GM23338 (cell line): ENCODE data around the gene DFFA. TPM values are rescaled to one million over a fixed set of nuclear protein-coding genes. Genes with fewer than 3 reads are reported as not detected.

ENCODE experiments used
- ATAC-seq: fragments of 200-7000 bp; cut with Tn5 transposase; 3 replicates; pipeline ENCODE4 v1.9.1; 2020
- DNase-seq: peaks from one replicate; pipeline ENCODE4 v3.0.0-alpha.2; 2015; ENCODE audit warnings: low spot score
- H2AFZ ChIP-seq: fragments of 200-600 bp; sonication (generic); 2 replicates; pipeline ENCODE4 v1.8.0; 2016; ENCODE audit warnings: antibody characterized with exemption, mild to moderate bottlenecking, moderate library complexity
- H3F3A ChIP-seq: fragments of 200-600 bp; sonication (generic); replicated peaks from 2 replicates; pipeline ENCODE4 v1.8.0; 2017; ENCODE audit warnings: antibody characterized with exemption, mixed run types, low read depth
- H3K27ac ChIP-seq: fragments of 200-600 bp; sonication (generic); 2 replicates; pipeline ENCODE4 v1.6.1; 2016; ENCODE audit warnings: low read depth
- H3K27me3 ChIP-seq: fragments of 200-600 bp; sonication (generic); 2 replicates; pipeline ENCODE4 v1.8.0; 2016; ENCODE audit warnings: mild to moderate bottlenecking, mixed run types, moderate library complexity; ENCODE audit not compliant: insufficient read depth
- H3K36me3 ChIP-seq: fragments of 200-600 bp; sonication (generic); 2 replicates; pipeline ENCODE4 v1.8.0; 2016; ENCODE audit warnings: mild to moderate bottlenecking; ENCODE audit not compliant: insufficient read depth
- H3K4me1 ChIP-seq: fragments of 200-600 bp; sonication (generic); 2 replicates; pipeline ENCODE4 v1.8.0; 2016; ENCODE audit warnings: mild to moderate bottlenecking, moderate library complexity; ENCODE audit not compliant: insufficient read depth
- H3K4me2 ChIP-seq: fragments of 200-600 bp; sonication (generic); 2 replicates; pipeline ENCODE4 v1.7.1; 2017; ENCODE audit warnings: mixed run types
- H3K4me3 ChIP-seq: fragments of 200-600 bp; sonication (generic); 2 replicates; pipeline ENCODE4 v1.6.1; 2016; ENCODE audit warnings: mixed run types
- H3K79me2 ChIP-seq: fragments of 200-600 bp; sonication (generic); replicated peaks from 2 replicates; pipeline ENCODE4 v1.8.0; 2017; ENCODE audit warnings: mild to moderate bottlenecking; ENCODE audit not compliant: insufficient read depth
- H3K9me2 ChIP-seq: fragments of 200-600 bp; sonication (generic); 2 replicates; pipeline ENCODE4 v1.8.0; 2017; ENCODE audit not compliant: insufficient read depth
- H4K20me1 ChIP-seq: fragments of 200-600 bp; sonication (generic); replicated peaks from 2 replicates; pipeline ENCODE4 v1.8.0; 2017; ENCODE audit warnings: mild to moderate bottlenecking; ENCODE audit not compliant: insufficient read depth
- H3K27ac Mint-ChIP-seq: 2 replicates; pipeline ENCODE4 v1.8.0; 2020; ENCODE audit warnings: inconsistent platforms, mild to moderate bottlenecking, moderate library complexity, mixed read lengths
- H3K27me3 Mint-ChIP-seq: 3 replicates; pipeline ENCODE4 v1.8.0; 2022; ENCODE audit warnings: low read depth, mild to moderate bottlenecking, moderate library complexity, mixed read lengths, inconsistent platforms; ENCODE audit not compliant: insufficient read depth, poor library complexity
- H3K36me3 Mint-ChIP-seq: 3 replicates; pipeline ENCODE4 v1.8.0; 2021; ENCODE audit warnings: low read depth, mild to moderate bottlenecking, inconsistent platforms, moderate library complexity, mixed read lengths
- H3K4me1 Mint-ChIP-seq: 3 replicates; pipeline ENCODE4 v1.8.0; 2020; ENCODE audit warnings: mild to moderate bottlenecking, inconsistent platforms, mixed read lengths
- H3K4me3 Mint-ChIP-seq: 3 replicates; pipeline ENCODE4 v1.8.0; 2021; ENCODE audit warnings: moderate library complexity, mild to moderate bottlenecking, inconsistent platforms, mixed read lengths
- H3K9me3 Mint-ChIP-seq: 3 replicates; pipeline ENCODE4 v1.8.0; 2020; ENCODE audit warnings: moderate library complexity, mild to moderate bottlenecking, inconsistent platforms, mixed read lengths
- CREB1 ChIP-seq: fragments of 250-450 bp; sonication (Bioruptor Pico); IDR thresholded peaks from 2 replicates; pipeline ENCODE4 v1.5.0; 2020; ENCODE audit warnings: low read depth, mild to moderate bottlenecking, moderate library complexity
- EZH2 ChIP-seq: fragments of 200-600 bp; sonication (generic); IDR thresholded peaks from one replicate; pipeline ENCODE4 v1.8.0; 2017; ENCODE audit warnings: antibody characterized with exemption, mild to moderate bottlenecking, low read depth; ENCODE audit not compliant: unreplicated experiment
- EZH2phosphoT487 ChIP-seq: fragments of 200-600 bp; sonication (generic); IDR thresholded peaks from one replicate; pipeline ENCODE4 v1.8.1; 2018; ENCODE audit warnings: antibody characterized with exemption; ENCODE audit not compliant: unreplicated experiment
- JUNB ChIP-seq: IDR thresholded peaks from one replicate; pipeline ENCODE4 v1.6.1; 2016; ENCODE audit warnings: antibody characterized with exemption; ENCODE audit not compliant: unreplicated experiment
- POLR2AphosphoS5 ChIP-seq: IDR thresholded peaks from 2 replicates; pipeline ENCODE4 v1.6.1; 2016; ENCODE audit warnings: antibody characterized with exemption, low read depth
- ZNF331 ChIP-seq: fragments of 250-450 bp; sonication (Bioruptor Pico); IDR thresholded peaks from 2 replicates; pipeline ENCODE4 v1.5.0; 2020; ENCODE audit warnings: low read depth, mild to moderate bottlenecking, moderate library complexity
- polyA plus RNA-seq: library from polyadenylated mRNA; unstranded; fragments of >200 nt; fragmentation: Nextera tagmentation; extraction: Ambion mirVana; gene quantifications from 2 replicates; pipeline ENCODE4 v1.2.1, GENCODE V29; 2016
- total RNA-seq: library from RNA; depleted of rRNA; stranded (reverse); fragments of >200 nt; shearing (Covaris generic); gene quantifications from 2 replicates; pipeline ENCODE4 v1.2.3, GENCODE V29; 2014
- TF ChIP-seq, protein P1 (sequence below): fragments of 250-450 bp; sonication (Bioruptor Pico); IDR thresholded peaks from 2 replicates; pipeline ENCODE4 v1.5.0; 2020; ENCODE audit warnings: mild to moderate bottlenecking, moderate library complexity
- TF ChIP-seq, protein P2 (sequence below), 2 experiments: fragments of 200-600 bp in 1 of 2; sonication (generic) in 1 of 2; conservative IDR thresholded peaks; 2 replicates each; pipeline versions ENCODE4 v1.5.1 to v1.6.1; 2016 to 2017; ENCODE audit warnings: antibody characterized with exemption in 2 of 2, low read depth in 2 of 2, mild to moderate bottlenecking in 2 of 2, moderate library complexity in 1 of 2

The DFFA gene
- total and polyA plus RNA-seq, 2 experiments from 2014 or later, result 65.2 to 82.0 TPM

DNA sequence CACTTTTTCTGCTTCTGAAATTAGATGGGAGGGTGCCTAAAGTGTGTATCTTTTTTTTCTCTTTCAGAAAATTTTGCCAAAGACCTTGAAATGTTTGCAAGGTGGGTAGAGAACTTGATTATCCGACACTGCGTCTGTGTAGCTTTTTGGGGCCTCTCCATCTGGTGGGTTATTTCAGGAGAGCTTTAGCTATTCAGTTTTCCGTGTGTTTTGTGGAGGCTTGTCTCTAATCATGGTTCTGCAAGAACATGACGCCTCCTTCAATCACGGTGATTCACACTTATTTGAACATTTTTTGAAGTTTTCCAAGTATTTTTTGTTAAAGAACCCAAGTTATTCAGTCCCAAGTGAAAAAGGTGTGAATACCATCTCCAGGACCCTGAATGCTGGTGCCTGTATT is 37.7 kb downstream of the DFFA start (continued):
- TF ChIP-seq, protein P1, sequence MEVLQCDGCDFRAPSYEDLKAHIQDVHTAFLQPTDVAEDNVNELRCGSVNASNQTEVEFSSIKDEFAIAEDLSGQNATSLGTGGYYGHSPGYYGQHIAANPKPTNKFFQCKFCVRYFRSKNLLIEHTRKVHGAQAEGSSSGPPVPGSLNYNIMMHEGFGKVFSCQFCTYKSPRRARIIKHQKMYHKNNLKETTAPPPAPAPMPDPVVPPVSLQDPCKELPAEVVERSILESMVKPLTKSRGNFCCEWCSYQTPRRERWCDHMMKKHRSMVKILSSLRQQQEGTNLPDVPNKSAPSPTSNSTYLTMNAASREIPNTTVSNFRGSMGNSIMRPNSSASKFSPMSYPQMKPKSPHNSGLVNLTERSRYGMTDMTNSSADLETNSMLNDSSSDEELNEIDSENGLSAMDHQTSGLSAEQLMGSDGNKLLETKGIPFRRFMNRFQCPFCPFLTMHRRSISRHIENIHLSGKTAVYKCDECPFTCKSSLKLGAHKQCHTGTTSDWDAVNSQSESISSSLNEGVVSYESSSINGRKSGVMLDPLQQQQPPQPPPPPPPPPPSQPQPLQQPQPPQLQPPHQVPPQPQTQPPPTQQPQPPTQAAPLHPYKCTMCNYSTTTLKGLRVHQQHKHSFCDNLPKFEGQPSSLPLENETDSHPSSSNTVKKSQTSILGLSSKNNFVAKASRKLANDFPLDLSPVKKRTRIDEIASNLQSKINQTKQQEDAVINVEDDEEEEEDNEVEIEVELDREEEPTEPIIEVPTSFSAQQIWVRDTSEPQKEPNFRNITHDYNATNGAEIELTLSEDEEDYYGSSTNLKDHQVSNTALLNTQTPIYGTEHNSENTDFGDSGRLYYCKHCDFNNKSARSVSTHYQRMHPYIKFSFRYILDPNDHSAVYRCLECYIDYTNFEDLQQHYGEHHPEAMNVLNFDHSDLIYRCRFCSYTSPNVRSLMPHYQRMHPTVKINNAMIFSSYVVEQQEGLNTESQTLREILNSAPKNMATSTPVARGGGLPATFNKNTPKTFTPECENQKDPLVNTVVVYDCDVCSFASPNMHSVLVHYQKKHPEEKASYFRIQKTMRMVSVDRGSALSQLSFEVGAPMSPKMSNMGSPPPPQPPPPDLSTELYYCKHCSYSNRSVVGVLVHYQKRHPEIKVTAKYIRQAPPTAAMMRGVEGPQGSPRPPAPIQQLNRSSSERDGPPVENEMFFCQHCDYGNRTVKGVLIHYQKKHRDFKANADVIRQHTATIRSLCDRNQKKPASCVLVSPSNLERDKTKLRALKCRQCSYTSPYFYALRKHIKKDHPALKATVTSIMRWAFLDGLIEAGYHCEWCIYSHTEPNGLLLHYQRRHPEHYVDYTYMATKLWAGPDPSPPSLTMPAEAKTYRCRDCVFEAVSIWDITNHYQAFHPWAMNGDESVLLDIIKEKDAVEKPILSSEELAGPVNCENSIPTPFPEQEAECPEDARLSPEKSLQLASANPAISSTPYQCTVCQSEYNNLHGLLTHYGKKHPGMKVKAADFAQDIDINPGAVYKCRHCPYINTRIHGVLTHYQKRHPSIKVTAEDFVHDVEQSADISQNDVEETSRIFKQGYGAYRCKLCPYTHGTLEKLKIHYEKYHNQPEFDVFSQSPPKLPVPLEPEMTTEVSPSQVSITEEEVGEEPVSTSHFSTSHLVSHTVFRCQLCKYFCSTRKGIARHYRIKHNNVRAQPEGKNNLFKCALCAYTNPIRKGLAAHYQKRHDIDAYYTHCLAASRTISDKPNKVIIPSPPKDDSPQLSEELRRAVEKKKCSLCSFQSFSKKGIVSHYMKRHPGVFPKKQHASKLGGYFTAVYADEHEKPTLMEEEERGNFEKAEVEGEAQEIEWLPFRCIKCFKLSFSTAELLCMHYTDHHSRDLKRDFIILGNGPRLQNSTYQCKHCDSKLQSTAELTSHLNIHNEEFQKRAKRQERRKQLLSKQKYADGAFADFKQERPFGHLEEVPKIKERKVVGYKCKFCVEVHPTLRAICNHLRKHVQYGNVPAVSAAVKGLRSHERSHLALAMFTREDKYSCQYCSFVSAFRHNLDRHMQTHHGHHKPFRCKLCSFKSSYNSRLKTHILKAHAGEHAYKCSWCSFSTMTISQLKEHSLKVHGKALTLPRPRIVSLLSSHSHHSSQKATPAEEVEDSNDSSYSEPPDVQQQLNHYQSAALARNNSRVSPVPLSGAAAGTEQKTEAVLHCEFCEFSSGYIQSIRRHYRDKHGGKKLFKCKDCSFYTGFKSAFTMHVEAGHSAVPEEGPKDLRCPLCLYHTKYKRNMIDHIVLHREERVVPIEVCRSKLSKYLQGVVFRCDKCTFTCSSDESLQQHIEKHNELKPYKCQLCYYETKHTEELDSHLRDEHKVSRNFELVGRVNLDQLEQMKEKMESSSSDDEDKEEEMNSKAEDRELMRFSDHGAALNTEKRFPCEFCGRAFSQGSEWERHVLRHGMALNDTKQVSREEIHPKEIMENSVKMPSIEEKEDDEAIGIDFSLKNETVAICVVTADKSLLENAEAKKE, result no peak
- no peak for TF ChIP-seq EZH2
- no peak for TF ChIP-seq EZH2phosphoT487
- TF ChIP-seq ZNF331 (CRISPR knock-in tag), result no peak
- no peak for TF ChIP-seq CREB1 (CRISPR knock-in tag)
- no peak for TF ChIP-seq POLR2AphosphoS5
- no peak for TF ChIP-seq JUNB

DNA sequence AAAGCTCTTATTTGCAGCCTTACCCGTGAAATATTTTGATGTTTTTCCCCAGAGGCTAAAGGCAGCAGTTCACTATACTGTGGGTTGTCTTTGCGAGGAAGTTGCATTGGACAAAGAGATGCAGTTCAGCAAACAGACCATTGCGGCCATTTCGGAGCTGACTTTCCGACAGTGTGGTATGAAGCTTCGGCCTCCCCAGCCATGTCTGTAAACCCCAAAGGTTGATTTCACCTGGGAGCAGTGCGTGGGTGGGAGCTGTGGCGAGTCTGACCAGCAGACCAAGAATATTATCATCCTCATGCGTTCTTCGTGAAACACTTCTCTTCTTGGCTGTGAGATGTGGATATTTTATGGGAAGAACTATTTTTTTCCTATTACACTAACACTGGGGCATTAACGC is 38.5 kb downstream of the DFFA start:
- Mint-ChIP-seq H3K27ac (no peak overlapping the region), H3K36me3 (no peaks in the 10 kb centered on the region), H3K27me3 (peaks cover 12% of the 10 kb centered on the region), H3K4me3 (no peak overlapping the region), H3K9me3 (no peaks in the 10 kb centered on the region), H3K4me1 (peaks cover 11% of the 10 kb centered on the region; the same call in 2 of the 3 replicates)
- ATAC-seq, result no peak
- H3K9me2 ChIP-seq, result no peaks in the 10 kb centered on the region
- peaks cover 9% of the 10 kb centered on the region for H3F3A ChIP-seq
- H2AFZ ChIP-seq, result no peak overlapping the region
- H3K36me3 ChIP-seq, result no peaks in the 10 kb centered on the region
- no peak for DNase-seq
- H3K4me1 ChIP-seq, result no peaks in the 10 kb centered on the region
- H3K4me2 ChIP-seq, result no peak overlapping the region
- H4K20me1 ChIP-seq, result no peaks in the 10 kb centered on the region; the same call in 1 of the 2 replicates
- no peak overlapping the region for H3K4me3 ChIP-seq
- H3K27me3 ChIP-seq, result no peaks in the 10 kb centered on the region
- H3K27ac ChIP-seq, result no peak overlapping the region
- H3K79me2 ChIP-seq, result no peaks in the 10 kb centered on the region; the same call in 1 of the 2 replicates
- no peak for TF ChIP-seq ZNF331 (CRISPR knock-in tag)
- no peak for TF ChIP-seq EZH2
- no peak for TF ChIP-seq CREB1 (CRISPR knock-in tag)
- TF ChIP-seq POLR2AphosphoS5, result no peak
- TF ChIP-seq, protein P2, sequence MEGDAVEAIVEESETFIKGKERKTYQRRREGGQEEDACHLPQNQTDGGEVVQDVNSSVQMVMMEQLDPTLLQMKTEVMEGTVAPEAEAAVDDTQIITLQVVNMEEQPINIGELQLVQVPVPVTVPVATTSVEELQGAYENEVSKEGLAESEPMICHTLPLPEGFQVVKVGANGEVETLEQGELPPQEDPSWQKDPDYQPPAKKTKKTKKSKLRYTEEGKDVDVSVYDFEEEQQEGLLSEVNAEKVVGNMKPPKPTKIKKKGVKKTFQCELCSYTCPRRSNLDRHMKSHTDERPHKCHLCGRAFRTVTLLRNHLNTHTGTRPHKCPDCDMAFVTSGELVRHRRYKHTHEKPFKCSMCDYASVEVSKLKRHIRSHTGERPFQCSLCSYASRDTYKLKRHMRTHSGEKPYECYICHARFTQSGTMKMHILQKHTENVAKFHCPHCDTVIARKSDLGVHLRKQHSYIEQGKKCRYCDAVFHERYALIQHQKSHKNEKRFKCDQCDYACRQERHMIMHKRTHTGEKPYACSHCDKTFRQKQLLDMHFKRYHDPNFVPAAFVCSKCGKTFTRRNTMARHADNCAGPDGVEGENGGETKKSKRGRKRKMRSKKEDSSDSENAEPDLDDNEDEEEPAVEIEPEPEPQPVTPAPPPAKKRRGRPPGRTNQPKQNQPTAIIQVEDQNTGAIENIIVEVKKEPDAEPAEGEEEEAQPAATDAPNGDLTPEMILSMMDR (conservative IDR thresholded peaks at IDR 0.05; ENCODE audit: low read depth in 2 of 2), result no peak
- no peak for TF ChIP-seq EZH2phosphoT487
